ENCODE data around the gene ZSCAN21.

DNA sequence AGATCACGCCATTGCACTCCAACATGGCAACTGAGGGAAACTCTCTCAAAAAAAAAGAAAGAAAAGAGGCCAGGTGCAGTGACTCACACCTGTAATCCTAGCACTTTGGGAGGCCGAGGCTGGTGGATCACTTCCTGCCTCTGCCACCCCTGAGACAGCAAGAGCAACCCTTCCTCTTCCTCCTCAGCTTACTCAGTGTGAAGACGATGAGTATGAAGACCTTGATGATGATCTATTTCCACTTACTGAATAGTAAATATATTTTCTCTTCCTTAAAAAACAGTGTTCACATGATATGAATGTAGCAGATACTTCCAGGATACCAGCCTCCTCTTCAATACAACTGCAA lies 36.3 kb upstream of the ZSCAN21 start:
- TF ChIP-seq, protein P1, sequence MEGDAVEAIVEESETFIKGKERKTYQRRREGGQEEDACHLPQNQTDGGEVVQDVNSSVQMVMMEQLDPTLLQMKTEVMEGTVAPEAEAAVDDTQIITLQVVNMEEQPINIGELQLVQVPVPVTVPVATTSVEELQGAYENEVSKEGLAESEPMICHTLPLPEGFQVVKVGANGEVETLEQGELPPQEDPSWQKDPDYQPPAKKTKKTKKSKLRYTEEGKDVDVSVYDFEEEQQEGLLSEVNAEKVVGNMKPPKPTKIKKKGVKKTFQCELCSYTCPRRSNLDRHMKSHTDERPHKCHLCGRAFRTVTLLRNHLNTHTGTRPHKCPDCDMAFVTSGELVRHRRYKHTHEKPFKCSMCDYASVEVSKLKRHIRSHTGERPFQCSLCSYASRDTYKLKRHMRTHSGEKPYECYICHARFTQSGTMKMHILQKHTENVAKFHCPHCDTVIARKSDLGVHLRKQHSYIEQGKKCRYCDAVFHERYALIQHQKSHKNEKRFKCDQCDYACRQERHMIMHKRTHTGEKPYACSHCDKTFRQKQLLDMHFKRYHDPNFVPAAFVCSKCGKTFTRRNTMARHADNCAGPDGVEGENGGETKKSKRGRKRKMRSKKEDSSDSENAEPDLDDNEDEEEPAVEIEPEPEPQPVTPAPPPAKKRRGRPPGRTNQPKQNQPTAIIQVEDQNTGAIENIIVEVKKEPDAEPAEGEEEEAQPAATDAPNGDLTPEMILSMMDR (IDR thresholded peaks at IDR 0.05), result no peak
- TF ChIP-seq POLR2A (IDR thresholded peaks at IDR 0.05), result no peak
